Glomerular endothelial cell (primary cell): ENCODE results near the gene NMT1. TPM values are rescaled to one million over a fixed set of nuclear protein-coding genes. Genes with fewer than 3 reads are reported as not detected.

Source experiments
- DNase-seq: peaks from one replicate; pipeline ENCODE4 v3.0.0-alpha.2; 2011; ENCODE audit warnings: low read depth, low spot score; ENCODE audit errors: extremely low read depth
- total RNA-seq: library from RNA; depleted of rRNA; stranded (reverse); fragments of >200 nt; gene quantifications from 2 replicates; pipeline ENCODE4 v1.2.3, GENCODE V29; 2015

NMT1 gene
- total RNA-seq, 1 donor from 2014 or later = 205 TPM

GRCh38 chr17:45073414-45074070 lies 12.4 kb downstream of the NMT1 start:
- no peak for DNase-seq

DNA sequence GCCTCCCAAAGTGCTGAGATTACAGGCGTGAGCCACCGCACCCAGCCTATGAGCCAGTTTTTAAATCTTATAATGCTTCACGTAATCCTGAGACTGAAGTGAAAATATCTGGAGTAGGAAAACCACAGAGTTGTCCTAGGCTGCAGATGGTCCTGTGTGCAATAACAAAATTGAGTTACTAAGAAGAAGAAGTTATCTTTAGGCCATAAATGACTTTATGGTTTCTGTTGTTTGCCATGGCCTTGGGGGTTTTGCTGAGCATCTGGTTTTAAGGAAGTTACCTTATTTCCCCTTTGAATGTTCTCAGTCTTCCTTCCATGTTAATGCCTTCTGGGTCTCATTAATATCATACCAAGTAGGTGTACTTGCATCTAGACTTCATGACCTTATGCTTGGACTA lies 16.5 kb downstream of the NMT1 start:
- DNase-seq = no peak

DNA sequence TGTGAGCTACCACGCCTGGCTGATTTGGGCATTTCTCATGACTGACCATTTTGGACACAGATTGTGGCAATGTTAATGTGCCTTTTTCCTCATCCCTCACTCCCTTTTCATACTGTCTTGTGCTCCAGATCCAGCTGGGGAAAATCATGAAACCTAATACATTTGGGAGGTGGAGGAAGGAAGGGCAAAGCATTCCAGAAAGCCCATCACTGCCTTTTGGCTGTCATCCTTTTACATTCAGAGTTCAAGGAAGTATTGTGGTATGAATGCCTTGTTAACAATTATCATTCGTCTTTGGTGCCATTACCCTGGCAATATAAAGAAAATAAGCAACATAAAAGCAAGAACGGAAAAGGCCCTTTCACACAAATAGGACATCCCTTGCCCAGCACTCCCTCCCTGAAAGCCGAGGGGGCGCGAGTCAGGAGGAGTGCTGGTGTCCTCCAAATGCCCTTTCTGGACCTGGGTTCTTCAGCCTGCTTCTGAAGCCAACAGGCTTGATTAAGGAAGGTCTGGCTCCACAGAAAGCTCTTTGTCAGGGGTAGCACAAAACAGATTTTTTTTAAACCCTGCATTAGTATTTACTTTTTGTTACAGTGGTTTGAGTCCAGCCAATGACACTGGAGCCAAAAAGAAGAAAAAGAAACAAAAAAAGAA lies 20.1 kb downstream of the NMT1 start:
- DNase-seq = no peak

DNA sequence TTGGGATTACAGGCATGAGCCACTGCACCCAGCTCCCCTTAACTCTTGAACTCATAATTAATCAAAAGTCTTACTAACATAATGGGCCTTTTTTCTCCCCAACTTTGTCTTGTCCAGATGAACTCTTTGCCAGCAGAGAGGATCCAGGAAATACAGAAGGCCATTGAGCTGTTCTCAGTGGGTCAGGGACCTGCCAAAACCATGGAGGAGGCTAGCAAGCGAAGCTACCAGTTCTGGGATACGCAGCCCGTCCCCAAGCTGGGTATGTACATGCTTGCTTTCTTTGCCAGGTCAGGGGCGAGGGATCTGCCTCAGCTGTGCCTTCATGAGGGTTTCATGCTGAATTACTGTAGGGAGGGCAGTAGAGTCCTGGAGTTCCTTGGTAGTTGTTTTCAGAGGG lies 25.3 kb downstream of the NMT1 start:
- DNase-seq = no peak

GRCh38 chr17:45086865-45087503 lies 25.9 kb downstream of the NMT1 start:
- DNase-seq = no peak

GRCh38 chr17:45087504-45087975 lies 26.4 kb downstream of the NMT1 start:
- no peak for DNase-seq

- DNase-seq = no peak
These were observed 26.9 kb downstream of the NMT1 start for GRCh38 chr17:45087978-45088377.

GRCh38 chr17:45088741-45089140 lies 27.6 kb downstream of the NMT1 start:
- no peak for DNase-seq

DNA sequence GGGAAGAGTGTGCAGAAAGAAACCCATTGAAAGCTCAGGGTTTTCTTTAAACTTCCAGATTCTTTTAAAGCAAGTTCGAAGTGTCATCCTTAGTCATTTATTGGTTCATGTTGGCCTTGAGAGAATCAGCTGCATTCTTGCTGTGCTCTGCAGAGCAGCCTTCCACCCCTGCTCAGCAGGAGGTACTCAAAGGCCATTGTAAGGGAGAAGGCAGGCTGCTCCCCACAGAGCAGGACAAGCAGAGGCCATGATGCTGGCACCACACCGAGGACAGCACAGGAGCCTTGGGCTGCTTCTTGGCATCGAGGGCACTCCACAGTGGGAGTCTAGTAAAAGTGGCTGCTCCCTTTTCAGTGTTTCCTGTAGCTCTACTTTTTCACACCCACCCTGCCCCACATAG lies 29.6 kb downstream of the NMT1 start:
- DNase-seq = no peak

- no peak for DNase-seq
These were observed 30.8 kb downstream of the NMT1 start for GRCh38 chr17:45091778-45092425.

GRCh38 chr17:45092911-45093430 lies 31.9 kb downstream of the NMT1 start:
- peak; percentile 78 for DNase-seq

- no peak for DNase-seq
These were observed 32.5 kb downstream of the NMT1 start for GRCh38 chr17:45093444-45094110.

DNA sequence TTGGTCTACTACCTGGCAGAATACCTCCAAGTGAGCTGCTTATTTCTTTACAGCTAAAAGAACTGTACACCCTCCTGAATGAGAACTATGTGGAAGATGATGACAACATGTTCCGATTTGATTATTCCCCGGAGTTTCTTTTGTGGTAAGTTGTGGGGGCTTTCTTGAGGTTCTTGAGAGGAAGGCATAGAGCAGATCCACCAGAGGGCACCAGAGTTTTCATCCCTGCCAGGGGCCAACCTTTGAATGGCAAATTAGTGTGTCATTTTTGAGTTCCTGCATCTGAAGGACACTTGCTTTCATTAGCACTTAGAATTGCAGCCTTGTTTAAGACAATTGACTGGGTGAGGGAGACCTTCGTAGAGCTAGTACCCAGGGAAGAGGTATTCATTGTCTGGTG lies 35.0 kb downstream of the NMT1 start:
- DNase-seq = no peak

GRCh38 chr17:45096926-45097325 lies 35.8 kb downstream of the NMT1 start:
- DNase-seq = no peak

DNA sequence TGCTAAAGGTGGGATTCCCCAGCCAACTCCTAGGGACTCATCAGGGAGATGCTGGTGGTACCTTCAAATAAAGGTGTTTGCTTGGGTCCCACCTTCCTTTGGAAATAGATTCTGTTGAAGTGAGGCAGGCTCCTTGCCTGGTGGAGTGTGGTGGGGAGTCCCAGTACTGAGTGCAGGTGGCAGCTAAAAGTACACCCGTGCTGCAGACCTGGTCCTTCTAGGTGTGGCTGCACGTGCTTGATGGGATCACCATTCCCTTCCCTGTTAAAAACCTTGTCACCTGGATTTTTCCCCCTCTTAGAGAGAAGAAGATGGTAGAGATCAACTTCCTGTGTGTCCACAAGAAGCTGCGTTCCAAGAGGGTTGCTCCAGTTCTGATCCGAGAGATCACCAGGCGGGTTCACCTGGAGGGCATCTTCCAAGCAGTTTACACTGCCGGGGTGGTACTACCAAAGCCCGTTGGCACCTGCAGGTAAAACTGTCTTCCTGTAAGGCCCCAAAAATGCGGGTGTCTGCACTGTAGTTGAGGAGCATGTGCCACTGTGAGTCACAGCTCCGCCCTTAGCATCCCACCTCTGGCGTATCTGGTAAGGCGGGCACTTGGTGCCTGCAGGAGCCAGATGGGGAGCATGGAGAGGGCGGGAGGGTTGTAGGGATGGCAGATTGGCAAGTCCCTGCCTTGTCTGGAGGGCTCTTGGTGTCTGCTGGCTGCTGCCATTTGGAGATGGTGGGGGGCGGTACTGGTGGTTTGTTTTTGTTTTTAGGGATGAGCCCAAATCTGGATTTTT lies 37.2 kb downstream of the NMT1 start:
- DNase-seq = no peak

GRCh38 chr17:45098869-45099616 lies 37.9 kb downstream of the NMT1 start:
- no peak for DNase-seq

GRCh38 chr17:45101546-45101882 lies 40.4 kb downstream of the NMT1 start:
- no peak for DNase-seq

GRCh38 chr17:45101883-45102811 lies 41.0 kb downstream of the NMT1 start:
- no peak for DNase-seq
